GM12878 (cell line): Measurements from ENCODE around the gene ERN1. TPM values are rescaled to one million over a fixed set of nuclear protein-coding genes. Genes with fewer than 3 reads are reported as not detected.
A peak's percentile ranks its signal among the peaks of the same experiment; 100 is the strongest.

Experiments used
- ATAC-seq: fragments of 200-7000 bp; cut with Tn5 transposase; 3 replicates; pipeline ENCODE4 v1.9.1; 2020; ENCODE audit warnings: mild to moderate bottlenecking, moderate library complexity
- BruUV-seq: library from RNA; stranded (reverse); fragments of 400-500 nt; replicated peaks from 2 replicates; lab custom pipeline; 2021; lab: Mats Ljungman, UMichigan
- CTCF ChIA-PET: fragments of 300-600 bp; sonication (Branson Sonifier 250); formaldehyde crosslinking; extraction: SDS; loops from one replicate; lab custom pipeline; 2021; ENCODE audit warnings: inconsistent platforms; lab: Yijun Ruan, JAX
- POLR2A ChIA-PET: fragments of 350-600 bp; formaldehyde crosslinking; extraction: SDS; loops from one replicate; lab custom pipeline; 2021; ENCODE audit warnings: inconsistent platforms; lab: Charles Lee
- RAD21 ChIA-PET: fragments of 300-600 bp; sonication (Branson Sonifier 250); formaldehyde crosslinking; loops from one replicate; lab custom pipeline; 2023; ENCODE audit warnings: antibody characterized with exemption; ENCODE audit not compliant: unreplicated experiment; lab: Charles Lee
- SMC1A ChIA-PET: fragments of 300-600 bp; sonication (Branson Sonifier 250); formaldehyde crosslinking; loops from one replicate; lab custom pipeline; 2023; ENCODE audit not compliant: unreplicated experiment, uncharacterized antibody; lab: Charles Lee
- DNase-seq: peaks from one replicate; pipeline ENCODE4 v3.0.0-alpha.2; 2011; ENCODE audit warnings: low read depth, low spot score
- FAIRE-seq: peaks from 3 replicates; lab custom pipeline; 2011; peaks lifted over from hg19 to GRCh38; lab: Jason Lieb, UNC
- H2AFZ ChIP-seq: 2 replicates; pipeline ENCODE4 v1.6.0; 2011; ENCODE audit warnings: low read depth, low read length, control low read depth; ENCODE audit not compliant: control insufficient read depth
- H3K27ac ChIP-seq: 2 replicates; pipeline ENCODE4 v1.5.1; 2011; ENCODE audit warnings: control low read depth; ENCODE audit not compliant: control insufficient read depth, insufficient read depth
- H3K27me3 ChIP-seq, 2 experiments: replicated peaks in 1 of 2; 2 replicates each; pipeline versions ENCODE4 v1.6.0 to v1.6.1; 2011; ENCODE audit warnings: low read length in 1 of 2; ENCODE audit not compliant: control insufficient read depth in 2 of 2, insufficient read depth in 2 of 2
- H3K36me3 ChIP-seq, 2 experiments: 2 replicates each; pipeline ENCODE4 v1.5.1; 2011; ENCODE audit warnings: low read length in 1 of 2; ENCODE audit not compliant: control insufficient read depth in 2 of 2, insufficient read depth in 2 of 2
- H3K4me1 ChIP-seq: 2 replicates; pipeline ENCODE4 v1.6.1; 2011; ENCODE audit warnings: mild to moderate bottlenecking, low read length, moderate library complexity, mixed read lengths; ENCODE audit not compliant: control insufficient read depth, insufficient read depth
- H3K4me2 ChIP-seq: 2 replicates; pipeline ENCODE4 v1.6.0; 2011; ENCODE audit warnings: control low read depth; ENCODE audit not compliant: control insufficient read depth, insufficient read depth
- H3K4me3 ChIP-seq: fragments of 200-600 bp; sonication (generic); 2 replicates; pipeline ENCODE4 v1.5.1; 2016
- H3K79me2 ChIP-seq: 2 replicates; pipeline ENCODE4 v1.6.0; 2011; ENCODE audit warnings: low read length; ENCODE audit not compliant: control insufficient read depth, insufficient read depth
- H3K9ac ChIP-seq: 2 replicates; pipeline ENCODE4 v1.8.0; 2011; ENCODE audit warnings: low read length, control low read depth, mixed read lengths; ENCODE audit not compliant: control insufficient read depth, insufficient read depth
- H3K9me3 ChIP-seq: replicated peaks from 3 replicates; pipeline ENCODE4 v1.5.1; 2011; ENCODE audit warnings: mild to moderate bottlenecking, low read length; ENCODE audit not compliant: control insufficient read depth, insufficient read depth
- H4K20me1 ChIP-seq: 2 replicates; pipeline ENCODE4 v1.6.0; 2011; ENCODE audit not compliant: control insufficient read depth, insufficient read depth
- ASH2L ChIP-seq: fragments of 300-600, 200-600 bp; sonication (generic); IDR thresholded peaks from 2 replicates; pipeline ENCODE4 v1.6.1; 2017; ENCODE audit warnings: low read depth, mild to moderate bottlenecking, borderline replicate concordance
- BCL11A ChIP-seq: IDR thresholded peaks from 2 replicates; pipeline ENCODE4 v1.6.1; 2011; ENCODE audit warnings: low read depth, low read length
- CREM ChIP-seq: IDR thresholded peaks from 2 replicates; pipeline ENCODE4 v1.6.1; 2014; ENCODE audit warnings: antibody characterized with exemption, low read depth
- DPF2 ChIP-seq: fragments of 450-650 bp; IDR thresholded peaks from 2 replicates; pipeline ENCODE4 v1.6.1; 2017; ENCODE audit warnings: mild to moderate bottlenecking
- GABPA ChIP-seq: IDR thresholded peaks from 2 replicates; pipeline ENCODE4 v1.6.1; 2014; ENCODE audit warnings: antibody characterized with exemption, low read depth, mild to moderate bottlenecking, inconsistent platforms
- PAX5 ChIP-seq: IDR thresholded peaks from 2 replicates; pipeline ENCODE4 v1.6.1; 2011; ENCODE audit warnings: low read depth, low read length, borderline replicate concordance
- PBX3 ChIP-seq: IDR thresholded peaks from 2 replicates; pipeline ENCODE4 v1.6.1; 2011; ENCODE audit warnings: mild to moderate bottlenecking, low read depth, low read length, moderate library complexity; ENCODE audit not compliant: insufficient replicate concordance
- SRF ChIP-seq, 2 experiments: IDR thresholded peaks; 2 replicates each; pipeline ENCODE4 v1.6.1; 2011; ENCODE audit warnings: low read depth in 2 of 2, low read length in 2 of 2, mild to moderate bottlenecking in 1 of 2, moderate library complexity in 1 of 2
- TAF1 ChIP-seq: IDR thresholded peaks from 2 replicates; pipeline ENCODE4 v1.6.1; 2011; ENCODE audit warnings: mild to moderate bottlenecking, low read depth, low read length, borderline replicate concordance
- TARDBP ChIP-seq: IDR thresholded peaks from 2 replicates; pipeline ENCODE4 v1.6.1; 2016; ENCODE audit warnings: borderline replicate concordance
- USF2 ChIP-seq: IDR thresholded peaks from 2 replicates; pipeline ENCODE4 v1.6.1; 2011; ENCODE audit warnings: low read depth, low read length, improper control_type of control experiment, borderline replicate concordance
- ZNF592 ChIP-seq: fragments of 450-650 bp; IDR thresholded peaks from 2 replicates; pipeline ENCODE4 v1.6.1; 2017; ENCODE audit warnings: mild to moderate bottlenecking, moderate library complexity
- WGBS: methylation state at CpG from one replicate; pipeline ENCODE4 v1.1.6; 2016; ENCODE audit warnings: low lambda C conversion rate; ENCODE audit not compliant: insufficient replicate concordance, insufficient coverage; ENCODE audit errors: missing lambda C conversion rate; 5-methylcytosine and 5-hydroxymethylcytosine counted together
- in situ Hi-C: fragments of 300-500 bp; cut with MboI; formaldehyde crosslinking; loops from 9 replicates; pipeline ENCODE4 v1.14.3; 2018; ENCODE audit warnings: mixed read lengths
- intact Hi-C: fragments of 100-400 bp; cut with micrococcal nuclease; formaldehyde crosslinking; loops from one replicate; pipeline ENCODE4 v1.14.2; 2022; ENCODE audit not compliant: unreplicated experiment
- polyA plus RNA-seq, 11 experiments: library from polyadenylated mRNA; depleted of rRNA in 4 of 11; unstranded in 6 of 11; stranded (reverse) in 5 of 11; fragments of >200 nt; fragmentation: Nextera tagmentation in 4 of 11; fragmentation: Illumina TruSeq in 1 of 11; extraction: Ambion mirVana in 4 of 11; extraction: Trizol in 1 of 11; gene quantifications; 1 replicate in 1 of 11; 2 replicates in 10 of 11; pipeline versions ENCODE4 v1.2.1 to v1.2.3, GENCODE V29; 2011 to 2016; ENCODE audit warnings: inconsistent platforms in 2 of 11, missing spikeins in 2 of 11, low read depth in 1 of 11
- total RNA-seq, 4 experiments: library from RNA; depleted of rRNA in 3 of 4; stranded (reverse); fragments of >200 nt in 3 of 4; fragmentation: Illumina TruSeq in 1 of 4; extraction: Trizol in 1 of 4; gene quantifications; 2 replicates each; pipeline versions ENCODE4 v1.2.1 to v1.2.3, GENCODE V29; 2013 to 2021
- TF ChIP-seq, protein P1 (sequence below): fragments of 450-650 bp; IDR thresholded peaks from 2 replicates; pipeline ENCODE4 v1.6.1; 2016; ENCODE audit warnings: mild to moderate bottlenecking

ERN1 gene
- total and polyA plus RNA-seq, 10 of the 15 experiments (the other 5 are each of a cell fraction or from before 2014, with no cell fraction given) = 2.6 to 19.2 (median 7.6) TPM

GRCh38 chr17:64022611-64023063 lies 107.3 kb downstream of the ERN1 start (continued):
- TF ChIP-seq GABPA = no peak

- in situ Hi-C loops = loop anchor here (5.0 kb wide), 1 partner anchor 98 kb away; no protein-coding TSS in a partner anchor
- H3K79me2 ChIP-seq = peaks cover 38% of the 10 kb centered on the region
- H3K9ac ChIP-seq = peak within 1 kb of the TSS; percentile 90
- WGBS = 0% methylated on average over 22 of the region's 23 CpGs
- CTCF ChIA-PET = interaction anchor here (0.7 to 11.2 kb wide), 21 partner anchors 9 to 258 kb away, joined by 3 to 351 read pairs (median 5); partner anchors contain the start of genes CD79B, CSHL1, ERN1 and GH1
- H3K4me1 ChIP-seq = peaks cover 16% of the 10 kb centered on the region
- H3K36me3 ChIP-seq = no peaks in the 10 kb centered on the region
- H3K4me2 ChIP-seq = peak within 1 kb of the TSS; percentile 59
- BruUV-seq = TSS peak; percentile 94
- H4K20me1 ChIP-seq = no peaks in the 10 kb centered on the region
- intact Hi-C loops = no loop called here
- RAD21 ChIA-PET = interaction anchor here (0.6 to 7.4 kb wide), 24 partner anchors 9 to 392 kb away, joined by 3 to 105 read pairs (median 6); partner anchors contain the start of genes CD79B, CSHL1 and GH1
- FAIRE-seq (peak; percentile 7), DNase-seq (peak; percentile 90), ATAC-seq (peak; percentile 79)
- SMC1A ChIA-PET = interaction anchor here (0.7 to 15.0 kb wide), 27 partner anchors 8 to 392 kb away, joined by 3 to 570 read pairs (median 6); partner anchors contain the start of genes CD79B, ERN1 and GH1
- POLR2A ChIA-PET = interaction anchor here (0.5 to 3.5 kb wide), 25 partner anchors 9 to 374 kb away, joined by 3 to 42 read pairs (median 5); partner anchors contain the start of genes CD79B, ERN1 and GH1
- H3K4me3 ChIP-seq = peak within 1 kb of the TSS; percentile 74
- no peaks in the 10 kb centered on the region for H3K27me3 ChIP-seq
- peak within 1 kb of the TSS; percentile 71 for H2AFZ ChIP-seq
- H3K9me3 ChIP-seq = no peaks in the 10 kb centered on the region
- peak within 1 kb of the TSS; percentile 98 for H3K27ac ChIP-seq
- TF ChIP-seq, protein P1, sequence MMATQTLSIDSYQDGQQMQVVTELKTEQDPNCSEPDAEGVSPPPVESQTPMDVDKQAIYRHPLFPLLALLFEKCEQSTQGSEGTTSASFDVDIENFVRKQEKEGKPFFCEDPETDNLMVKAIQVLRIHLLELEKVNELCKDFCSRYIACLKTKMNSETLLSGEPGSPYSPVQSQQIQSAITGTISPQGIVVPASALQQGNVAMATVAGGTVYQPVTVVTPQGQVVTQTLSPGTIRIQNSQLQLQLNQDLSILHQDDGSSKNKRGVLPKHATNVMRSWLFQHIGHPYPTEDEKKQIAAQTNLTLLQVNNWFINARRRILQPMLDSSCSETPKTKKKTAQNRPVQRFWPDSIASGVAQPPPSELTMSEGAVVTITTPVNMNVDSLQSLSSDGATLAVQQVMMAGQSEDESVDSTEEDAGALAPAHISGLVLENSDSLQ = peak; percentile 41
- no peak for TF ChIP-seq BCL11A
- TF ChIP-seq SRF (IDR thresholded peaks at IDR 0.05; ENCODE audit: low read depth in 2 of 2, low read length in 2 of 2) = peak in 1 of 2 experiments; percentile 82; a peak in 2 of 4 replicates
- peak; percentile 42; the same call in 1 of the 2 replicates for TF ChIP-seq USF2
- TF ChIP-seq TARDBP = no peak
- TF ChIP-seq DPF2 = peak; percentile 71
- TF ChIP-seq PBX3 = peak; percentile 54
- TF ChIP-seq ZNF592 = 0 out of 2 replicates have a peak, but pooled peaks have one; percentile 42
- TF ChIP-seq TAF1 = peak; percentile 57; the same call in 1 of the 2 replicates
- TF ChIP-seq ASH2L = 0 out of 2 replicates have a peak, but pooled peaks have one; percentile 37
- TF ChIP-seq CREM = peak; percentile 88
- peak; percentile 64; the same call in 1 of the 2 replicates for TF ChIP-seq PAX5
These were observed 109.7 kb downstream of the ERN1 start, which contains the start of gene ICAM2 for GRCh38 chr17:64020056-64020766. Gene ICAM2, minus strand, starts transcription at chr17:64020633. Its CDS starts 13,942 bp downstream, at chr17:64006691.
